Epithelial cell of alveolus of lung (primary cell): Measurements from ENCODE around the gene PILRB. TPM values are rescaled to one million over a fixed set of nuclear protein-coding genes. Genes with fewer than 3 reads are reported as not detected.

Experiments used
- total RNA-seq: library from RNA; depleted of rRNA; stranded (reverse); fragments of >200 nt; gene quantifications from 2 replicates; pipeline ENCODE4 v1.2.1, GENCODE V29; 2015

PILRB gene
- total RNA-seq: 1.9 and 13.3 TPM in 2 replicates

GRCh38 chr7:100358027-100358856 lies at the start of gene PILRB:
Gene PILRB (plus strand): TSS chr7:100358117. CDS start chr7:100358303, 186 bp downstream.

DNA sequence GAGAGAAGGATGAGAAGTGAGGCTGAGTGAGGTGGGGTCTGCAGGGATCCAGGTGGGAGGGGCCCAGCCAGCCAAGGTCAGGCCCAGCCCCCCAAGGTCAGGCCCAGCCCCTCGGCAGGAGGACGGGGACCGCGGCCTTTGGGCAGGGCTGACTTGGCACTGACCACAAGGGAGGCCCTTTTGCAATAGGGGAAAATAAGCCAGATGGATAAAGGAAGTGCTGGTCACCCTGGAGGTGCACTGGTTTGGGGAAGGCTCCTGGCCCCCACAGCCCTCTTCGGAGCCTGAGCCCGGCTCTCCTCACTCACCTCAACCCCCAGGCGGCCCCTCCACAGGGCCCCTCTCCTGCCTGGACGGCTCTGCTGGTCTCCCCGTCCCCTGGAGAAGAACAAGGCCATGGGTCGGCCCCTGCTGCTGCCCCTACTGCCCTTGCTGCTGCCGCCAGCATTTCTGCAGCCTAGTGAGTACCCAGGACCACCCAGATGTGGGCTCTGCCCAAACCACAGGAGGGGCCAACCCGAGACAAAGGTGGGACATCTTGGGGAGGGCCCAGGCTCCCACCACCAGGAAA lies 15.4 kb downstream of the PILRB start, which contains the start of gene PILRA:
Gene PILRA (plus strand): TSS at position 227 of the 571 bp plus-strand sequence. CDS start 170 bp downstream, at position 397.

Other genes starting within 250 kb of the PILRB start
- gene TAF6, start 238.8 kb upstream of the PILRB start, total RNA-seq: 97.1 and 107 TPM in 2 replicates
- 14.0 and 19.2 TPM in 2 replicates for gene CNPY4, start 238.5 kb upstream of the PILRB start, total RNA-seq
- 0.48 and 4.3 TPM in 2 replicates for gene MBLAC1, start 231.2 kb upstream of the PILRB start, total RNA-seq
- gene LAMTOR4, start 209.2 kb upstream of the PILRB start, total RNA-seq: 139 and 189 TPM in 2 replicates
- 4.2 and 8.9 TPM in 2 replicates for gene TRAPPC14, start 199.4 kb upstream of the PILRB start, total RNA-seq
- 5.6 and 9.7 TPM in 2 replicates for gene GAL3ST4, start 189.5 kb upstream of the PILRB start, total RNA-seq
- gene GPC2, start 180.7 kb upstream of the PILRB start, total RNA-seq: 2.5 and 3.1 TPM in 2 replicates
- gene STAG3, start 180.2 kb upstream of the PILRB start, total RNA-seq: 0.16 and 0.91 TPM in 2 replicates
- not detected in 2 replicates for gene PVRIG, start 138.2 kb upstream of the PILRB start, total RNA-seq
- gene SPDYE3, start 50.4 kb upstream of the PILRB start, total RNA-seq: not detected in 2 replicates
- 4.4 TPM in 1 of 2 replicates, not detected in the other for gene PILRA, start 15.4 kb downstream of the PILRB start, total RNA-seq
- 0.52 and 1.8 TPM in 2 replicates for gene ZCWPW1, start 70.6 kb downstream of the PILRB start, total RNA-seq
- gene MEPCE, start 71.7 kb downstream of the PILRB start, total RNA-seq: 27.7 and 35.9 TPM in 2 replicates
- 15.6 and 33.1 TPM in 2 replicates for gene PPP1R35, start 78.4 kb downstream of the PILRB start, total RNA-seq
- gene SPACDR, start 106.1 kb downstream of the PILRB start, total RNA-seq: not detected in 2 replicates
- 35.6 and 79.0 TPM in 2 replicates for gene TSC22D4, start 121.1 kb downstream of the PILRB start, total RNA-seq
- gene NYAP1, start 125.8 kb downstream of the PILRB start, total RNA-seq: 2.2 and 10.5 TPM in 2 replicates
- gene AGFG2, start 181.1 kb downstream of the PILRB start, total RNA-seq: 6.6 and 16.9 TPM in 2 replicates
- gene SAP25, start 215.8 kb downstream of the PILRB start, total RNA-seq: 1.5 TPM in 1 of 2 replicates, not detected in the other
- gene LRCH4, start 228.0 kb downstream of the PILRB start, total RNA-seq: 36.5 and 119 TPM in 2 replicates
- 0.65 and 2.9 TPM in 2 replicates for gene FBXO24, start 228.2 kb downstream of the PILRB start, total RNA-seq
- 351 and 978 TPM in 2 replicates for gene PCOLCE, start 244.2 kb downstream of the PILRB start, total RNA-seq